Activated CD8-positive, alpha-beta memory T cell treated with anti-CD3 and anti-CD28 coated beads, Interleukin-2, amount 50 U/mL, for 24 hours (primary cell): Measurements from ENCODE around the gene RPP25L.

Experiments
- DNase-seq: peaks from one replicate; pipeline ENCODE4 v3.0.0-alpha.2; 2020; ENCODE audit errors: extremely low read depth

RPP25L gene

DNA sequence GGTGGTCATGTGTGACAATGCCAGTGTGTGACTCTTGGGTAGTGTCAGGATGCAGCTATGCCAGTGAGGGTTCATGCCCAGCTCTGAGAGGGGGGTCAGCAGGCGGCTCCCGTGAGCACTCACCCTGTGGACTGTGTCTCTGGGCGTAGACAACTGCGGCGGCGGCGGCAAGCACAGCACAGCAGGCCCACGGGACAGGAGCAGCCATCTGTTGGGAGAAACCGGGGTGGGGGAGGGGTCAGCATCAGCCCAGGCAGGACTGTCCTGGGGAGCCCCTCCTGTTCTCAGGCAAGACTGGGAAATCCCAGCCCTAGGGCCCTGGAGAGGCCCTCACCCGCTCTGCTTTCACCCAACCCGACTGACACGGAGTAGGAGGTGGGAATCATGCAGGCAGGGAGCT lies 43.1 kb downstream of the RPP25L start:
- DNase-seq, result no peak

DNA sequence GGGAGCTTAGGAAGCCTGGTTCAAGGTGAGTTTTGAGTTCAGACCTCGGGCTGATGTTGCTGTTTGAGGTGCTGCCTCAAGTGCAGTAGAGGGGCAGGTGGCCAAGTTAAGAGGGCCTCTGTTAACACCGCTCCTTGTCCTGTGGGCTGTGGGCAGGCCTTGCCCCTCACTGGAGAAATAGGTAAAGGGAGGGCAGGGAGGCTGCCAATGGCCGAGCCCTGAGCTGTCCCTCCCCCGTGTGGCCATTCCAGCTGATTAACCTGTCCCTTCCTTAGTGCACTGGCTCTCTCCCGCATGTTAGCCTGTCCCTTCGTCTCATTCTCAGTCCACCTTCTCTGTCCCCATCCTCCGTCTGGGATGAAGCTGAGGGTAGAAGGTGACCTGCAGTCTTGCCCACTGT lies 43.8 kb downstream of the RPP25L start:
- no peak for DNase-seq

DNA sequence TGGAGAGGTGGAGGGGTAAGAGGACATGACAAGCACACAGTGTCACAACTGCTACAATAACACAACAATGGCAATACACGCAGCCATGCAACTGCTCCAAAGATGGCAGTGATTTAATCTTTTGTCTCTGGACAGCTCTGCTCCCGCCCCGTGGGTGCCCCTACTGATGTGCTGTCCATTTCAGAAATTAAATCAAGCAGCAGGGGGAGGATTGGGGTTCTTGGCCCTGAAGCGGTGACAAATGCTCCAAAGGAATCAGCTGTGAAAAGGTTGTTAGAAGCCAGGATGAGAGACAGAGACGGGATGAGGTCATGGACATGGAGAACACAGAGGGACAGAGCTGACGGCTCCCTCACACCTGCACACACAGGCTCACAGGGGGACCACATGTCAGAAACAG lies 44.9 kb downstream of the RPP25L start:
- DNase-seq, result no peak

DNA sequence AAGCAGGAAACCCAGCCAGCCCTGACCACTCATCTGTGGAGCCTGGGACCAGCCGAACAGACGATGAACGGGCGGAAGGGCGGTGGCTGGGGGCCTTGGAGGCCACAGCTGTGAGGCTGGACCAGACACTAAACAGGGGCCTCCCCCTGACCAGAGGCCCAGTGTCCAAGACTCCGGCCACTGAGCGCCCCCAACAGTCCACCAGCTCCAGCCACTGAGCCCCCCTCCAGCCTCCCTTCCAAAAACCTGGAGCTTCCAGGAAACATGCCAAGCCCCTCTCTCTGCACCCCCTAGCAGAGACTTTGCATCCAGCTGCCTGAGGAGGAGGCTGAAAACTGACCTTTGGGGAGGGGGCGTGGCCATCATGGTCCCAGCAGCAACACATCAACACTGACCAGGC lies 45.6 kb downstream of the RPP25L start:
- DNase-seq, result no peak

DNA sequence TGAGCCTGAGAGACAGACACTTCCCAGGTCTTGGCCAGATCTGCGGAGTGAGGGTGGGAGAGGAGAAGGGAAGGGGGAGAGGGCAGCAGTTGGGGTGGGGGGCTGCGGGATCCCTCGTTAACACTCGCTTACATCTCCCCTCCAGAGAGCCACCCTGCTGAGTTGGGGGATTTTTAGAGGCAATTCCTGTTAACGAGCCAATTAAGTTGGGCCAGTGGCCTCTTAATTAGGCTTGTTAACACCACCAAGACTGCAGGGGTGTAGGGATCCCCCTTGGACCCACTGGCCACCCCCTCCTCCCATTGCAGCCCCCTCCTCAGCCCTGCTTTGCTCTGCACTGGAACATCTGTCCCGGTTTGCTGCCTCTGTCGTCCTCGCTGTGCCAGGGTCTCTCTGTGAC lies 46.0 kb downstream of the RPP25L start:
- no peak for DNase-seq

DNA sequence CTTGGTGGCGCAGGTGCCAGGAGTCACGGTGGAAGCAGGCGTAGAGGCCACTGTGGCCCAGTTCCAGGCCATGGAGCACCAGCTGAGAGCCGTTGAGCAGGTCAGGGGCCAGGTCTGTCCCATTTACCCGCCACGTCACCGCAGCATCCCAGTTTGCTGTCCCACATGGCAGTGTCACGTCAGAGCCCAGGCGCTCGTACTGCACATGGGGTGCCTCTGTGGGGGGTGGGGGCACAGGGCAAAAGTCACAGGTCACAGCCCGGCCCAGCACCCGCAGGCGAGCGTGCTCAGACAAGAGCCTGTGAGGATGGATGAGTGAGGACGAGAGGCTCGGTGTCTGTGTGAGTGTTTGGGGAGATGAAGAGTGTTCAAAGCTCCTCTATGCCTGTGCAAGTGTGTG lies 47.3 kb downstream of the RPP25L start:
- DNase-seq, result no peak

DNA sequence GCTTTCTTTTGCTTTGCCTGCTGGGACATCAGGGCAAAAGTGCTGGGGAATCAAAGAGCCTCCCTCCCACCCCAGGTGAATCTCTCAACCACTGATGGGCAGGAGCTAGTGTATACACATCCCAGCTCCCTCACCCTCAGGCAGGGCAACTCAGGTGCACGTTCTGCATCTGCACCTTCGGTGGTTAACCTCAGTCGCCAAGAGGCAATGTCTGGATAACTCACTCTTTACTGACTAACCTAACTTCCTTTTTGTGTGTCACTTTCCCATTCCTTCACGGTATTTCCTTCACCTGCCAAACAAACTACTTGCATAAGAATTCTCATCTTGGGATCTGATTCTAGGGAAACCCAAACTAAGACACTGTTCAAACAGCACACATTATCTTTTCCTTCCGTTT lies 48.6 kb downstream of the RPP25L start:
- DNase-seq, result no peak

DNA sequence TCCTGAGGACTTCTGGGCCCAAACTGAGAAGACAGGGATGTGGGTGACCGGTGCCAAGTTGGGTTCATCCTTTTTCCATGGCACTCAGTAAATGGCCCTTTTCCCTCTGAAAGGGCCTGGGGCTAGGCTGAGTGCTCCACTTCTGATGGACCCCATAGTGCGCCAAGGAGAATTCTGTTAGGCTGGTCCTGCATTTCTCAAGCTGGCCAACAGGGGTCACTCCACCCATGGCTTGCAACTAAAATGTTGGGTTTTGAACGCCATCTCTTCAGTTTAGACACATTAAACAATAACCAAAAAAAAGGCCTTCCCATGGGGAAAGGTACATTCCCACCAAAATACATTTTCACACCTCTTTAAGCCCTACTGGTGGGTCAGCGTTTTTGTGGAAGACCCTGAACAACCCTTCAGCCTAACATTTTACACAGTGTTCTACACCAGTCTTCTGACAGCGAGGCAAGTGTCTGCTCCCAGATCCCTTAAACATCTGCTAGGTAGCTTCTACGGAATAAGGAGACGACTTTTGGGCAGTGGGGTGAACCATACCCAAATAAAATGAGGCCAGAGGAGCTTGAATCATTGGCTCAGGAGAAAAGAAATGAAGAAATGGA lies 49.7 kb downstream of the RPP25L start:
- no peak for DNase-seq

DNA sequence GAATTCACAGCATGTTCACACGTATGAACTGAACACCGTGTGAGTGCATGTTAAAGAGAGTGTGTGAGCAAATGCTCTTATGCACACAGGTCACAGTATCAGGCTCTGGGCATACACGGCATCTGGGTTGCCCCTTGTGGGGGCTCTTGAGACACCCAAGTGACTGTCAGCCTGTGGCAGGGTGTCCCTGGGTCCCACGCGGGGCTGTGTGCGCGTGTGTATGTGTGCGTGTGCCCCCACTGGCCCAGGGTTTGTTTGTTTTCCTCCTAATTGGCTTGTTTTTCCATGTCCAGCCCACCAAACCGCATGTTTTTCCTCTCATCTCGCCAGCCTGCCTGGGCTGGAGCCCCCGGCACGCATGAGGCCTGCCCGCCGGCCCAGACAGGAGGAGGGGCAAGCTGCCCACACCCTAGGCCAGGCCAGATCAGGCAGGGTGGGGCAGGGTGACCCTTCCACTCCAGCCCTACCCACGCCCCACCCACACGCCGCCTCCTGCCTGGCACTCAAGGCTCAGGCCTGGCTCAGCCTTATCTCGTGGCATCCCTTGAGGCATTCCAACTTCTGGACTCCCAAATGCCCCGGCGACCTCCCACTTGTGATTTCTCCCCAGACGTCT lies 51.2 kb downstream of the RPP25L start:
- DNase-seq, result no peak
